Measurements from ENCODE around the gene TRIM71.

Gene TRIM71

GRCh38 chr3:32835049-32835371 is 17.2 kb downstream of the TRIM71 start:
- Histone ChIP-seq H3K9me3 (ENCODE audit: severe bottlenecking) (no peaks in the 10 kb centered on the region), H3K4me3 (ENCODE audit: low read depth, low read length) (no peak overlapping the region), H3K27me3 (ENCODE audit: insufficient read depth, low read depth, severe bottlenecking) (no peaks in the 10 kb centered on the region), H3K27ac (no peak overlapping the region), H3K36me3 (no peaks in the 10 kb centered on the region)
- DNase-seq = no peak
- no peak for TF ChIP-seq CTCF (IDR thresholded peaks at IDR 0.05; ENCODE audit: low read depth, low read length)

DNA sequence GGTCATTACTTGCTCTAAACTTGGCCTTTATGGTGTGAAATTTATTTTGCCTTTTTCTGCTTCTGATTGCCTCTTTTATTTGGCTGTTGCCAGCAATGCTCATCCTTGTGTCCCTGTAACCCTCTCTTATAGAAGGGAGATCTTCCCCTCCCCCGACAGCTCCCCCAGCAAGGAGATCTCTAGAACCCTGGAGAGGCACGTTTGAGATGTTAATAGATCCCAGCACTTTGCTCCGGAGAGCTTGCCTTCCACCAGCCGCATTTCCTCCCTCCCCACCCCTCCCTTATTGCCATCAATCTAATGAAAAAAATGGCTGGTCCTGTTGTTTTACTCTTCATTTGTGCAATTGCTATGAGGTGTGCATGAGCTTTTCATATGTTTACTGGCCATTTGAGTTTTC is 18.2 kb downstream of the TRIM71 start:
- DNase-seq = no peak
- H3K27ac ChIP-seq = no peak overlapping the region
- no peak for TF ChIP-seq CTCF (IDR thresholded peaks at IDR 0.05; ENCODE audit: low read depth, low read length)

DNA sequence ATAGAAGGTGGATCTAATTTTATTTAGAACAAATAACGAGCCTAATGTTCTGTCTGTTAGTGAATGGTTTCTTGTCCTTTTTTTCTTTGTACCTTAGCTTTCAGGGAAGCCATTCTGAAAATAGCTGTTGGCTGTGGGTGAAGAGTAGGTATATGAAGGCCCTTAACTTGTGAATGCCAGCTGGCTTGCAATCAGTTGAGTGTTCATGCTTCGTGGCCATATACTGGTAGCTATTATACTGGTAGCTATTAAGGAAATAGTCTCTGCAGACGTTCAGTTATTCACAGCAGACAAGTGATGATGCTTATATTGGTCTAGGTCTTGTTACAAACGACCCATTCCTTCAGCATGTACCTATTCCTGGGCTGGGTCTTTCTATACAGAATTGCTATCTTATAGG is 18.8 kb downstream of the TRIM71 start:
- no peak for DNase-seq
- no peak for TF ChIP-seq CTCF (IDR thresholded peaks at IDR 0.05; ENCODE audit: low read depth, low read length)
- H3K36me3 ChIP-seq = no peaks in the 10 kb centered on the region
- H3K27me3 ChIP-seq (ENCODE audit: insufficient read depth, low read depth, severe bottlenecking) = no peaks in the 10 kb centered on the region
- H3K9me3 ChIP-seq (ENCODE audit: severe bottlenecking) = no peaks in the 10 kb centered on the region
- no peak overlapping the region for H3K4me3 ChIP-seq (ENCODE audit: low read depth, low read length)
- H3K27ac ChIP-seq = no peak overlapping the region

More for the DNA sequence above, 18.2 kb downstream of the TRIM71 start:
- H3K36me3 ChIP-seq = no peaks in the 10 kb centered on the region
- H3K4me3 ChIP-seq (ENCODE audit: low read depth, low read length) = no peak overlapping the region
- no peaks in the 10 kb centered on the region for H3K27me3 ChIP-seq (ENCODE audit: insufficient read depth, low read depth, severe bottlenecking)
- no peaks in the 10 kb centered on the region for H3K9me3 ChIP-seq (ENCODE audit: severe bottlenecking)

- Histone ChIP-seq H3K9me3 (ENCODE audit: severe bottlenecking) (no peaks in the 10 kb centered on the region), H3K4me3 (ENCODE audit: low read depth, low read length) (no peak overlapping the region), H3K27ac (no peak overlapping the region), H3K27me3 (ENCODE audit: insufficient read depth, low read depth, severe bottlenecking) (no peaks in the 10 kb centered on the region), H3K36me3 (no peaks in the 10 kb centered on the region)
- DNase-seq = no peak
- TF ChIP-seq CTCF (IDR thresholded peaks at IDR 0.05; ENCODE audit: low read depth, low read length) = no peak
Measured at GRCh38 chr3:32837366-32837765, 19.6 kb downstream of the TRIM71 start.

- TF ChIP-seq CTCF (IDR thresholded peaks at IDR 0.05; ENCODE audit: low read depth, low read length) = no peak
- H3K27ac ChIP-seq = no peak overlapping the region
- H3K9me3 ChIP-seq (ENCODE audit: severe bottlenecking) = no peaks in the 10 kb centered on the region
- no peak overlapping the region for H3K4me3 ChIP-seq (ENCODE audit: low read depth, low read length)
- H3K27me3 ChIP-seq (ENCODE audit: insufficient read depth, low read depth, severe bottlenecking) = no peaks in the 10 kb centered on the region
- no peaks in the 10 kb centered on the region for H3K36me3 ChIP-seq
- no peak for DNase-seq
Measured at GRCh38 chr3:32837789-32838188, 20.0 kb downstream of the TRIM71 start.

GRCh38 chr3:32839714-32840085 is 21.9 kb downstream of the TRIM71 start:
- no peaks in the 10 kb centered on the region for H3K27me3 ChIP-seq (ENCODE audit: insufficient read depth, low read depth, severe bottlenecking)
- H3K9me3 ChIP-seq (ENCODE audit: severe bottlenecking) = no peaks in the 10 kb centered on the region
- no peak for TF ChIP-seq CTCF (IDR thresholded peaks at IDR 0.05; ENCODE audit: low read depth, low read length)
- no peak overlapping the region for H3K4me3 ChIP-seq (ENCODE audit: low read depth, low read length)
- no peaks in the 10 kb centered on the region for H3K36me3 ChIP-seq
- no peak overlapping the region for H3K27ac ChIP-seq
- DNase-seq = no peak

Data from WERI-Rb-1 (cell line).